ENCODE data around the gene MACROD1. TPM values are rescaled to one million over a fixed set of nuclear protein-coding genes. Genes with fewer than 3 reads are reported as not detected.
A peak's percentile ranks its signal among the peaks of the same experiment; 100 is the strongest.

The MACROD1 gene
- total and polyA plus RNA-seq, 10 of the 15 experiments (the other 5 are each of a cell fraction or from before 2014, with no cell fraction given): 1.2 to 22.7 (median 11.3) TPM; not detected in 1

GRCh38 chr11:63991558-63991957 is 174.4 kb downstream of the MACROD1 start:
- H2AFZ ChIP-seq (ENCODE audit: control insufficient read depth, low read depth, low read length): no peak overlapping the region
- ChIA-PET CTCF (interaction anchor here (1.1 kb wide), 1 partner anchor 11 kb away, joined by 5 read pairs; no protein-coding TSS in a partner anchor), SMC1A (ENCODE audit: uncharacterized antibody, unreplicated experiment) (no interaction called here), POLR2A (no interaction called here), RAD21 (ENCODE audit: unreplicated experiment) (no interaction called here)
- H3K27ac ChIP-seq (ENCODE audit: control insufficient read depth, insufficient read depth): no peak overlapping the region
- peaks cover 15 to 19% of the 10 kb centered on the region in 2 experiments; a peak in 3 of 4 replicates for H3K36me3 ChIP-seq (ENCODE audit: control insufficient read depth in 2 of 2, insufficient read depth in 2 of 2, low read length in 1 of 2)
- DNase-seq (ENCODE audit: low read depth, low spot score) (no peak), ATAC-seq (no peak), FAIRE-seq (no peak)
- peaks cover 5% of the 10 kb centered on the region; the same call in 1 of the 2 replicates for H4K20me1 ChIP-seq (ENCODE audit: control insufficient read depth, insufficient read depth)
- no peaks in the 10 kb centered on the region for H3K9me3 ChIP-seq (replicated peaks; ENCODE audit: control insufficient read depth, insufficient read depth, low read length)
- intact Hi-C loops (cut with micrococcal nuclease; ENCODE audit: unreplicated experiment) (no loop called here), in situ Hi-C loops (cut with MboI) (no loop called here)
- TF ChIP-seq, protein P1, sequence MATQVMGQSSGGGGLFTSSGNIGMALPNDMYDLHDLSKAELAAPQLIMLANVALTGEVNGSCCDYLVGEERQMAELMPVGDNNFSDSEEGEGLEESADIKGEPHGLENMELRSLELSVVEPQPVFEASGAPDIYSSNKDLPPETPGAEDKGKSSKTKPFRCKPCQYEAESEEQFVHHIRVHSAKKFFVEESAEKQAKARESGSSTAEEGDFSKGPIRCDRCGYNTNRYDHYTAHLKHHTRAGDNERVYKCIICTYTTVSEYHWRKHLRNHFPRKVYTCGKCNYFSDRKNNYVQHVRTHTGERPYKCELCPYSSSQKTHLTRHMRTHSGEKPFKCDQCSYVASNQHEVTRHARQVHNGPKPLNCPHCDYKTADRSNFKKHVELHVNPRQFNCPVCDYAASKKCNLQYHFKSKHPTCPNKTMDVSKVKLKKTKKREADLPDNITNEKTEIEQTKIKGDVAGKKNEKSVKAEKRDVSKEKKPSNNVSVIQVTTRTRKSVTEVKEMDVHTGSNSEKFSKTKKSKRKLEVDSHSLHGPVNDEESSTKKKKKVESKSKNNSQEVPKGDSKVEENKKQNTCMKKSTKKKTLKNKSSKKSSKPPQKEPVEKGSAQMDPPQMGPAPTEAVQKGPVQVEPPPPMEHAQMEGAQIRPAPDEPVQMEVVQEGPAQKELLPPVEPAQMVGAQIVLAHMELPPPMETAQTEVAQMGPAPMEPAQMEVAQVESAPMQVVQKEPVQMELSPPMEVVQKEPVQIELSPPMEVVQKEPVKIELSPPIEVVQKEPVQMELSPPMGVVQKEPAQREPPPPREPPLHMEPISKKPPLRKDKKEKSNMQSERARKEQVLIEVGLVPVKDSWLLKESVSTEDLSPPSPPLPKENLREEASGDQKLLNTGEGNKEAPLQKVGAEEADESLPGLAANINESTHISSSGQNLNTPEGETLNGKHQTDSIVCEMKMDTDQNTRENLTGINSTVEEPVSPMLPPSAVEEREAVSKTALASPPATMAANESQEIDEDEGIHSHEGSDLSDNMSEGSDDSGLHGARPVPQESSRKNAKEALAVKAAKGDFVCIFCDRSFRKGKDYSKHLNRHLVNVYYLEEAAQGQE (IDR thresholded peaks at IDR 0.05; ENCODE audit: low read depth, low read length): peak; percentile 34; the same call in 1 of the 2 replicates
- TF ChIP-seq SREBF1 (IDR thresholded peaks at IDR 0.05; ENCODE audit: low read length): no peak
- 93% methylated on average over 10 of the region's 10 CpGs for WGBS (ENCODE audit: insufficient coverage, insufficient replicate concordance, low lambda C conversion rate, missing lambda C conversion rate)
- H3K27me3 ChIP-seq (replicated peaks in 1 of 2; ENCODE audit: control insufficient read depth in 2 of 2, insufficient read depth in 2 of 2, low read length in 1 of 2): no peaks in the 10 kb centered on the region
- H3K4me1 ChIP-seq (ENCODE audit: control insufficient read depth, insufficient read depth, low read length): peaks cover 15% of the 10 kb centered on the region
- BruUV-seq (replicated peaks): no TSS peak
- no peak overlapping the region for H3K9ac ChIP-seq (ENCODE audit: control insufficient read depth, insufficient read depth, low read length)
- peaks cover 23% of the 10 kb centered on the region for H3K79me2 ChIP-seq (ENCODE audit: control insufficient read depth, insufficient read depth, low read length)
- H3K4me3 ChIP-seq: no peak overlapping the region
- H3K4me2 ChIP-seq (ENCODE audit: control insufficient read depth, insufficient read depth): no peak overlapping the region

DNA sequence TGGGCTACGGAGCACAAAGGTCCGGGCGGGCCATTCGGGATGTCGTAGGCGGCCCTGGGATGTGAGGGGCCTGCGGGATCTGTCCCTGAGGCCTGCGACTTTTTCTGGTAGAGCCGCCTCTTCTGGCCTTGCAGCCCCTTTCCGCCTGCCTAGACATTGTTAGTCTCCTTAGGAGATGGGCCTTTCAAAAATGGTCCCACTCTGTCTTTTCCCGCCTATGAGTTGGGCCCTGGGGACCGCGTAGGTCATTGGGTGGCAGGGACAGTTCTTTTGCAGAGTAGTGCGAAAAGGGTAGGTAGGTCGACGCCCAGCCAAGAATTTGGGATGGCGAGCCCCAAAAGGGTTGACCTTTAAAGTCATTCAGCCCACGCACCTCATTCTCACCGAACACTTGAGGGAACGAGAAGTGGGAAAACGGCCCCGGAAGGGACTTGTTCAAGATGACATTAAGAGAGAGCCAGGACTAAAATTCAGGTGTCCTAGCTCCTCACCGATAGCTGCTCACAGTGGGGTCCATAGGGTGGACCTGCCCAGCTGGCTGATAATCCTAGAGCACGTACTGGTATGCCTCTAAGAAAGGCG is 178.9 kb downstream of the MACROD1 start:
- RAD21 ChIA-PET (ENCODE audit: unreplicated experiment): no interaction called here
- H3K27me3 ChIP-seq (replicated peaks in 1 of 2; ENCODE audit: control insufficient read depth in 2 of 2, insufficient read depth in 2 of 2, low read length in 1 of 2): no peaks in the 10 kb centered on the region
- peaks cover 36% of the 10 kb centered on the region for H3K79me2 ChIP-seq (ENCODE audit: control insufficient read depth, insufficient read depth, low read length)
- FAIRE-seq: no peak
- peak overlapping the region; percentile 88 for H3K4me3 ChIP-seq
- no peak overlapping the region; the same call in 1 of the 2 replicates for H2AFZ ChIP-seq (ENCODE audit: control insufficient read depth, low read depth, low read length)
- H3K4me2 ChIP-seq (ENCODE audit: control insufficient read depth, insufficient read depth): peak overlapping the region; percentile 93
- intact Hi-C loops (cut with micrococcal nuclease; ENCODE audit: unreplicated experiment) (no loop called here), in situ Hi-C loops (cut with MboI) (no loop called here)
- SMC1A ChIA-PET (ENCODE audit: uncharacterized antibody, unreplicated experiment): no interaction called here
- ATAC-seq: no peak
- TSS peak; percentile 83 for BruUV-seq (replicated peaks)
- CTCF ChIA-PET: interaction anchor here (0.8 kb wide), 1 partner anchor 220 kb away, joined by 3 read pairs; no protein-coding TSS in a partner anchor
- DNase-seq (ENCODE audit: low read depth, low spot score): no peak
- no peak for TF ChIP-seq EZH2 (IDR thresholded peaks at IDR 0.05; ENCODE audit: borderline replicate concordance, control insufficient read depth, low read depth, low read length)
- 0 out of 2 replicates have a peak, but pooled peaks have one; percentile 1 for TF ChIP-seq NR2F1 (conservative IDR thresholded peaks at IDR 0.05)
- TF ChIP-seq MLLT1 (IDR thresholded peaks at IDR 0.05): peak; percentile 54
- H3K27ac ChIP-seq (ENCODE audit: control insufficient read depth, insufficient read depth): peak overlapping the region; percentile 68
- WGBS (ENCODE audit: insufficient coverage, insufficient replicate concordance, low lambda C conversion rate, missing lambda C conversion rate): 46% methylated on average over 25 of the region's 25 CpGs
- no peaks in the 10 kb centered on the region for H3K9me3 ChIP-seq (replicated peaks; ENCODE audit: control insufficient read depth, insufficient read depth, low read length)
- H4K20me1 ChIP-seq (ENCODE audit: control insufficient read depth, insufficient read depth): peaks cover 5% of the 10 kb centered on the region; the same call in 1 of the 2 replicates
- POLR2A ChIA-PET: no interaction called here
- peaks cover 18% of the 10 kb centered on the region for H3K4me1 ChIP-seq (ENCODE audit: control insufficient read depth, insufficient read depth, low read length)
- H3K9ac ChIP-seq (ENCODE audit: control insufficient read depth, insufficient read depth, low read length): peak overlapping the region; percentile 80
- peaks cover 9 to 17% of the 10 kb centered on the region in 2 experiments; a peak in 3 of 4 replicates for H3K36me3 ChIP-seq (ENCODE audit: control insufficient read depth in 2 of 2, insufficient read depth in 2 of 2, low read length in 1 of 2)

Data from GM12878 (cell line).